GM06990 (cell line): ENCODE data around the gene STK32B.

Experiments used
- DNase-seq: peaks from one replicate; pipeline ENCODE4 v3.0.0-alpha.2; 2011; ENCODE audit not compliant: insufficient read length; ENCODE audit errors: extremely low read depth
- H3K27me3 ChIP-seq: replicated peaks from 2 replicates; pipeline ENCODE4 v1.6.0; 2011; ENCODE audit warnings: low read length; ENCODE audit not compliant: control insufficient read depth, insufficient read depth
- H3K36me3 ChIP-seq: 2 replicates; pipeline ENCODE4 v1.5.1; 2011; ENCODE audit warnings: low read length; ENCODE audit not compliant: control insufficient read depth, insufficient read depth
- H3K4me3 ChIP-seq: replicated peaks from 2 replicates; pipeline ENCODE4 v1.5.1; 2011; ENCODE audit warnings: low read depth, mild to moderate bottlenecking, control low read depth, low read length
- CTCF ChIP-seq: IDR thresholded peaks from 2 replicates; pipeline ENCODE4 v1.5.1; 2011; ENCODE audit warnings: low read length, control low read depth, mild to moderate bottlenecking, inconsistent platforms; ENCODE audit not compliant: insufficient read depth, poor library complexity, severe bottlenecking

Gene STK32B

GRCh38 chr4:5184606-5185005, 133.3 kb downstream of the STK32B start:
- Histone ChIP-seq H3K36me3 (no peaks in the 10 kb centered on the region), H3K4me3 (no peak overlapping the region), H3K27me3 (no peaks in the 10 kb centered on the region; the same call in 1 of the 2 replicates)
- no peak for TF ChIP-seq CTCF
- no peak for DNase-seq

- TF ChIP-seq CTCF: no peak
- Histone ChIP-seq H3K27me3 (no peaks in the 10 kb centered on the region; the same call in 1 of the 2 replicates), H3K36me3 (no peaks in the 10 kb centered on the region), H3K4me3 (no peak overlapping the region)
- no peak for DNase-seq
Measured at GRCh38 chr4:5185551-5185950, 134.3 kb downstream of the STK32B start.

- Histone ChIP-seq H3K27me3 (no peaks in the 10 kb centered on the region; the same call in 1 of the 2 replicates), H3K36me3 (no peaks in the 10 kb centered on the region), H3K4me3 (no peak overlapping the region)
- no peak for DNase-seq
- no peak for TF ChIP-seq CTCF
Measured at GRCh38 chr4:5186271-5187064, 135.2 kb downstream of the STK32B start.

- Histone ChIP-seq H3K36me3 (no peaks in the 10 kb centered on the region), H3K27me3 (no peaks in the 10 kb centered on the region; the same call in 1 of the 2 replicates), H3K4me3 (no peak overlapping the region)
- DNase-seq: no peak
- no peak for TF ChIP-seq CTCF
Measured at GRCh38 chr4:5188130-5188529, 136.8 kb downstream of the STK32B start.

GRCh38 chr4:5191831-5192230, 140.6 kb downstream of the STK32B start:
- TF ChIP-seq CTCF: no peak
- Histone ChIP-seq H3K27me3 (no peaks in the 10 kb centered on the region), H3K36me3 (no peaks in the 10 kb centered on the region), H3K4me3 (no peak overlapping the region)
- no peak for DNase-seq

GRCh38 chr4:5192271-5192670, 141.0 kb downstream of the STK32B start:
- no peaks in the 10 kb centered on the region for H3K36me3 ChIP-seq
- DNase-seq: no peak
- H3K4me3 ChIP-seq: no peak overlapping the region
- no peaks in the 10 kb centered on the region for H3K27me3 ChIP-seq
- TF ChIP-seq CTCF: no peak
